ENCODE results near the gene MORC1.

MORC1 gene

GRCh38 chr3:108909799-108910198 is 208.1 kb downstream of the MORC1 start:
- no peaks in the 10 kb centered on the region for H4K20me1 ChIP-seq (ENCODE audit: insufficient read depth, low read length)
- H3K9me3 ChIP-seq (ENCODE audit: low read length), result no peaks in the 10 kb centered on the region
- H3K4me1 ChIP-seq (ENCODE audit: insufficient read depth, low read length, severe bottlenecking), result no peaks in the 10 kb centered on the region
- no peak overlapping the region for H2AFZ ChIP-seq (ENCODE audit: low read length)
- H3K4me3 ChIP-seq (ENCODE audit: low read depth, low read length, poor library complexity, severe bottlenecking), result no peak overlapping the region
- no peak for TF ChIP-seq EZH2 (IDR thresholded peaks at IDR 0.05; ENCODE audit: borderline replicate concordance, low read length)
- TF ChIP-seq CTCF (IDR thresholded peaks at IDR 0.05; ENCODE audit: low read length), result no peak
- H3K9ac ChIP-seq (ENCODE audit: low read length), result no peak overlapping the region
- no peaks in the 10 kb centered on the region for H3K27me3 ChIP-seq (ENCODE audit: insufficient read depth, low read length)
- no peak overlapping the region for H3K4me2 ChIP-seq (ENCODE audit: low read length)
- no peaks in the 10 kb centered on the region for H3K36me3 ChIP-seq (ENCODE audit: insufficient read depth, low read length)
- no peaks in the 10 kb centered on the region for H3K9me2 ChIP-seq (ENCODE audit: low read depth, low read length)
- H3K27ac ChIP-seq (ENCODE audit: low read depth, low read length, poor library complexity, severe bottlenecking), result no peak overlapping the region
- H3K79me2 ChIP-seq (ENCODE audit: insufficient read depth, low read length), result no peaks in the 10 kb centered on the region
- no peaks in the 10 kb centered on the region for H3F3A ChIP-seq (ENCODE audit: insufficient read depth, low read length)

All from OCI-LY1 (cell line).